ENCODE data around the gene RNF212B.

RNF212B gene

DNA sequence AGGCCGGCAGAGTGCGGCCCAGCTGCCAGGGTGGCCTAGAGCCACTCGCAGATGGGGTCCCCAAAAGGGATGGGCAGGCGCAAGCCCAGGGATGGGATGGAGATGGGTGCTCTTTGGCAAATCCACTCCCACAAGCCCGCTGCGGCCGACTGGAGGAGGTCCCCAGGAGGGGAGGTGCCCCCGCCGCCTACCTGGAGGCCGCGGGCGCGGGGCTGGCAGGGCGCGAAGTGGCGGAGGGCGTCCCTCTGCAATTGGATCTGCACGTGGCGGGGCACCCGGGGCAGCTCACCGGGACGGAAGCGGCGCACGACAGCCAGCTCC lies 64.2 kb downstream of the RNF212B start:
- Histone ChIP-seq H3K4me3 (ENCODE audit: low read length) (peak overlapping the region; percentile 82), H3F3A (ENCODE audit: control insufficient read depth, insufficient read depth) (peaks cover 10% of the 10 kb centered on the region), H3K9me3 (ENCODE audit: control insufficient read depth, insufficient read depth, low read length) (no peaks in the 10 kb centered on the region), H3K9me2 (replicated peaks; ENCODE audit: control insufficient read depth, low read length) (no peaks in the 10 kb centered on the region), H3K36me3 (ENCODE audit: control insufficient read depth, low read length) (peaks cover 41% of the 10 kb centered on the region), H3K79me2 (ENCODE audit: control insufficient read depth, low read length) (peaks cover 32% of the 10 kb centered on the region), H3K27ac (ENCODE audit: low read depth, low read length) (peak overlapping the region; percentile 81), H3K4me1 (ENCODE audit: control insufficient read depth, low read length) (peaks cover 43% of the 10 kb centered on the region), H3K27me3 (ENCODE audit: control insufficient read depth, low read length) (no peaks in the 10 kb centered on the region), H4K20me1 (ENCODE audit: control insufficient read depth, insufficient read depth, low read depth, low read length) (no peaks in the 10 kb centered on the region), H3K4me2 (ENCODE audit: low read length) (peak overlapping the region; percentile 78)
- no peak for TF ChIP-seq EZH2phosphoT487 (IDR thresholded peaks at IDR 0.05; ENCODE audit: borderline replicate concordance, low read length)
- TF ChIP-seq, protein P1, sequence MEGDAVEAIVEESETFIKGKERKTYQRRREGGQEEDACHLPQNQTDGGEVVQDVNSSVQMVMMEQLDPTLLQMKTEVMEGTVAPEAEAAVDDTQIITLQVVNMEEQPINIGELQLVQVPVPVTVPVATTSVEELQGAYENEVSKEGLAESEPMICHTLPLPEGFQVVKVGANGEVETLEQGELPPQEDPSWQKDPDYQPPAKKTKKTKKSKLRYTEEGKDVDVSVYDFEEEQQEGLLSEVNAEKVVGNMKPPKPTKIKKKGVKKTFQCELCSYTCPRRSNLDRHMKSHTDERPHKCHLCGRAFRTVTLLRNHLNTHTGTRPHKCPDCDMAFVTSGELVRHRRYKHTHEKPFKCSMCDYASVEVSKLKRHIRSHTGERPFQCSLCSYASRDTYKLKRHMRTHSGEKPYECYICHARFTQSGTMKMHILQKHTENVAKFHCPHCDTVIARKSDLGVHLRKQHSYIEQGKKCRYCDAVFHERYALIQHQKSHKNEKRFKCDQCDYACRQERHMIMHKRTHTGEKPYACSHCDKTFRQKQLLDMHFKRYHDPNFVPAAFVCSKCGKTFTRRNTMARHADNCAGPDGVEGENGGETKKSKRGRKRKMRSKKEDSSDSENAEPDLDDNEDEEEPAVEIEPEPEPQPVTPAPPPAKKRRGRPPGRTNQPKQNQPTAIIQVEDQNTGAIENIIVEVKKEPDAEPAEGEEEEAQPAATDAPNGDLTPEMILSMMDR (IDR thresholded peaks at IDR 0.05; ENCODE audit: low read depth, low read length, poor library complexity, severe bottlenecking): no peak

DNA sequence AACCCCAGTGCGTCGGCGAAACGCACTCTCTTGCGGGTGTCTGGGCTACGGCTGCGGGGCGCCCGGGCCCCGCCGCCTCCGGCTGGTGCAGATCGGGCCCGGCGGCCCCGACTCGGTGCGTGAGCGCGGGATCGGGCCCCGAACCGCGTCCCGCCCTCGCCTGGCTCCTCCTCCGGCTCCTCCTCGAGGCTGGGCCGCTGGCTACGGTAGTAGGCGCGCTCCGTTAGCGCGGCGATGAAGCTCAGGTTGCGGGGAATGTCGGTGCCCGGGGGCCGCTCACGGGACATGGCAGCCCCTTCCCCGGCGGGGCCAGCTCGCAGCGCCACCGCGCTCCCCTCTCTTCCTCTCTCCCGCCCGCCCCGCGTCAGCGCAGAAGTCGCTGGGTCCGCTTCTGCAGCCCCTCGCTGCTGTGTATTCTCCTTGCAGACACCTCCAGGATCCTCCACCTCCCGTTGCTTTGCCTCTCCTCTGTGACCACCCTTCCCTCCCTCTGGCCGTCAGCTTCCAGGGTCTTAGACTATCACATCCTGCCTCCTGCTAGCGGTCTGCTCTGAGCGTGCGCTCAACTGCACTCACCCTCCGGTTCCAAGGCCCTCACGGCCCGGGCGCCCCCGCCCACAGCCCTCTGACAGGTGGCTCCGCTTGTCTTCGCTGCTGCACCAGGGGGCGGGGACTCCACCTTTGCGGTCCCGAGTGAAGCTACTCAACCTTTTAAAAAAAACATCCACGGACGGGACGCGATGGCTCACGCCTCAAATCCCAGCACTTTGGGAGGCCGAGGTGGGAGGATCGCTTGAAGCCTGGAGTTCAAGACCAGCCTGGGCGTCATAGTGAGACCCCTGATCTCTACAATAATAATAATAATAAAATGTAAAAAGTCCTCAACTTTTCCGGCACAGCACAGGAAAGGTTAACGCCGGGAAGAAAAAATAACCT lies 64.8 kb downstream of the RNF212B start, which contains the start of gene PPP1R3E:
Gene PPP1R3E (minus strand): TSS at position 570 of the 936 bp plus-strand sequence. CDS start 283 bp downstream, at position 287.
- H3K9me2 ChIP-seq (replicated peaks; ENCODE audit: control insufficient read depth, low read length): no peaks in the 10 kb centered on the region
- H3K27me3 ChIP-seq (ENCODE audit: control insufficient read depth, low read length): no peaks in the 10 kb centered on the region
- no peak for TF ChIP-seq EZH2phosphoT487 (IDR thresholded peaks at IDR 0.05; ENCODE audit: borderline replicate concordance, low read length)
- TF ChIP-seq, protein P1 (IDR thresholded peaks at IDR 0.05; ENCODE audit: low read depth, low read length, poor library complexity, severe bottlenecking): peak; percentile 9
- peak within 1 kb of the TSS; percentile 78 for H3K4me2 ChIP-seq (ENCODE audit: low read length)
- peaks cover 49% of the 10 kb centered on the region for H3K4me1 ChIP-seq (ENCODE audit: control insufficient read depth, low read length)
- H3K79me2 ChIP-seq (ENCODE audit: control insufficient read depth, low read length): peaks cover 38% of the 10 kb centered on the region
- peaks cover 37% of the 10 kb centered on the region for H3K36me3 ChIP-seq (ENCODE audit: control insufficient read depth, low read length)
- peak within 1 kb of the TSS; percentile 81 for H3K27ac ChIP-seq (ENCODE audit: low read depth, low read length)
- no peaks in the 10 kb centered on the region for H4K20me1 ChIP-seq (ENCODE audit: control insufficient read depth, insufficient read depth, low read depth, low read length)
- H3F3A ChIP-seq (ENCODE audit: control insufficient read depth, insufficient read depth): peaks cover 10% of the 10 kb centered on the region
- peak within 1 kb of the TSS; percentile 82 for H3K4me3 ChIP-seq (ENCODE audit: low read length)
- no peaks in the 10 kb centered on the region for H3K9me3 ChIP-seq (ENCODE audit: control insufficient read depth, insufficient read depth, low read length)

DNA sequence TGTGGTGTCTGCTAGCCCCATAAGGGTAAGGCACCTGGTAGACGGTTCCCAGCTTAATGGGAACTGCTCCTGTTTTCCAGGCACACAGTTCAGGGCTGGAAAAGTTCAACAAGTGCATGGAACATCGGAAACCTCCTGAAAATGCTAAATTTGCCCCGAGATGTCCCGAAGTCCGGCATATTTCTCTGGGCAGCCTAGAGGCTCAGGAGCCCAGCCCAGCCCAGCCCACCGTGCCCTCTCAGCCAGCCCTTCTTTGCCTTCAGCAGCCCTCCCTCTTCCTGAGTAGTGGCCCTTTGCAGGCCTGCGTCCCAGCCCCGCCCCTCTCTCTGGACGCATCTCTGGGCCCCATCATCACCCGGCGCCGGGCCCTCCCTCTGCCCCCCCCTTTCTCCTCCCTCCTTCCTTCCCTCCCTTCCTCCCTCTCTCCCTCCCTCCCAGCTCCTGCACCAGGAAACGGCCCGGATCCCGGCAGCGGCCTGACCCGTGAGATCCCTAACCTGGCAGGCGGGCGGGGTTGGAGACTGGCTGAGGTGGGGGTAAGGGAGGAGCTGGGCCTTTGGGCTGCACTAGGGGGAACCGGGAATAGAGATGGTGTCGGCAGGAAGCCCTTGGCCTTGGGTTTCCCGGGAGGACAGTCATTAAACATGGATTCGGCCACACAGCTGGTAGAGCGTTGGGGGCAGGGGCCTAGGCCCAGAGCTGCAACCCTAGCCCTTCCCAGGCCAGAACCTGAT lies 68.8 kb downstream of the RNF212B start, which contains the start of gene BCL2L2:
Gene BCL2L2 (plus strand): TSS at position 422 of the 734 bp plus-strand sequence. CDS start 935 bp downstream, outside the sequence.
- H3K27ac ChIP-seq (ENCODE audit: low read depth, low read length): peak within 1 kb of the TSS; percentile 32; the same call in 1 of the 2 replicates

More for the DNA sequence above, 68.8 kb downstream of the RNF212B start, which contains the start of gene BCL2L2:
- H3K4me3 ChIP-seq (ENCODE audit: low read length): peak within 1 kb of the TSS; percentile 91
- H3K27me3 ChIP-seq (ENCODE audit: control insufficient read depth, low read length): no peaks in the 10 kb centered on the region
- no peak for TF ChIP-seq EZH2phosphoT487 (IDR thresholded peaks at IDR 0.05; ENCODE audit: borderline replicate concordance, low read length)
- TF ChIP-seq, protein P1 (IDR thresholded peaks at IDR 0.05; ENCODE audit: low read depth, low read length, poor library complexity, severe bottlenecking): no peak
- H3K4me1 ChIP-seq (ENCODE audit: control insufficient read depth, low read length): peaks cover 41% of the 10 kb centered on the region
- H3K79me2 ChIP-seq (ENCODE audit: control insufficient read depth, low read length): peaks cover 28% of the 10 kb centered on the region
- H3K36me3 ChIP-seq (ENCODE audit: control insufficient read depth, low read length): peaks cover 12% of the 10 kb centered on the region
- H3K9me2 ChIP-seq (replicated peaks; ENCODE audit: control insufficient read depth, low read length): no peaks in the 10 kb centered on the region
- no peaks in the 10 kb centered on the region for H3K9me3 ChIP-seq (ENCODE audit: control insufficient read depth, insufficient read depth, low read length)
- peaks cover 10% of the 10 kb centered on the region for H3F3A ChIP-seq (ENCODE audit: control insufficient read depth, insufficient read depth)
- peak within 1 kb of the TSS; percentile 90 for H3K4me2 ChIP-seq (ENCODE audit: low read length)
- no peaks in the 10 kb centered on the region for H4K20me1 ChIP-seq (ENCODE audit: control insufficient read depth, insufficient read depth, low read depth, low read length)

Measured in DOHH2 (cell line).